Glutamatergic neuron (in vitro differentiated cells): ENCODE measurements around the gene AMPD3. TPM values are rescaled to one million over a fixed set of nuclear protein-coding genes. Genes with fewer than 3 reads are reported as not detected.

Experiments used
- DNase-seq: peaks from one replicate; pipeline ENCODE4 v3.0.0; 2022
- H3K27ac Mint-ChIP-seq: one replicate; pipeline ENCODE4 v1.8.0; 2020; ENCODE audit warnings: mild to moderate bottlenecking, mixed read lengths, inconsistent platforms; ENCODE audit not compliant: unreplicated experiment
- H3K27me3 Mint-ChIP-seq: one replicate; pipeline ENCODE4 v1.8.0; 2020; ENCODE audit warnings: mild to moderate bottlenecking, moderate library complexity, mixed read lengths, inconsistent platforms; ENCODE audit not compliant: unreplicated experiment
- H3K36me3 Mint-ChIP-seq: one replicate; pipeline ENCODE4 v1.8.0; 2020; ENCODE audit warnings: mild to moderate bottlenecking, mixed read lengths, inconsistent platforms; ENCODE audit not compliant: unreplicated experiment
- H3K4me1 Mint-ChIP-seq: one replicate; pipeline ENCODE4 v1.8.0; 2020; ENCODE audit warnings: mild to moderate bottlenecking, low read depth, mixed read lengths, inconsistent platforms; ENCODE audit not compliant: unreplicated experiment
- H3K4me3 Mint-ChIP-seq: one replicate; pipeline ENCODE4 v1.8.0; 2020; ENCODE audit warnings: mild to moderate bottlenecking, mixed read lengths, inconsistent platforms; ENCODE audit not compliant: unreplicated experiment
- H3K9me3 Mint-ChIP-seq: one replicate; pipeline ENCODE4 v1.8.0; 2020; ENCODE audit warnings: mild to moderate bottlenecking, moderate library complexity, mixed read lengths, inconsistent platforms; ENCODE audit not compliant: unreplicated experiment
- CTCF ChIP-seq: fragments of 200-600 bp; sonication (generic); IDR thresholded peaks from one replicate; pipeline ENCODE4 v1.5.0; 2021; ENCODE audit not compliant: partially characterized antibody, unreplicated experiment
- total RNA-seq: library from RNA; stranded (reverse); fragmentation: NEBNext Ultra II Directional; extraction: Animal tissue kit (Norgen Biotek cat#: 25700); gene quantifications from one replicate; pipeline ENCODE4 v1.2.1, GENCODE V29; 2021; ENCODE audit not compliant: unreplicated experiment

Gene AMPD3
- total RNA-seq, 1 donor from 2014 or later: 0.44 TPM

DNA sequence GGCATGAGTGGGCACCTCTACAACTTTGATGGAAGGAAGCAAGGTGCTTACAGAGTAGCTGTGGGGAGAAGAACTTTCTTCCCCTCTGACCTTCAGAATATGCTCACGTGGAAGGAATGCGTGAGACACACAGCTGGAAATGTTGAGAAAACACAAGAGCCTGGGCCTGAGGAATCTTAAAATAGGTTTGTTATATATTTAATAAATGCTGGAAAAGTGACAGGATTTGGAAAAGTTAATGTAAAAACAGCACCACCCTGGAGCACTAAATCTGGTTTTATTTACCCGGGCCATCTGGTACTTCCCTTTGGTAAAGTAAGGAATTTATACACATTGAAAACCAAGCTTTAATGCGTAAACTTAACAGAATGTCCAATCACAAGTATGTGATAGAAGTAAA lies 14.0 kb upstream of the AMPD3 start:
- DNase-seq: no peak
- H3K4me1 Mint-ChIP-seq: peaks cover 18% of the 10 kb centered on the region
- no peak overlapping the region for H3K4me3 Mint-ChIP-seq
- TF ChIP-seq CTCF: no peak
- H3K9me3 Mint-ChIP-seq: peaks cover 2% of the 10 kb centered on the region
- no peaks in the 10 kb centered on the region for H3K36me3 Mint-ChIP-seq
- no peak overlapping the region for H3K27ac Mint-ChIP-seq
- H3K27me3 Mint-ChIP-seq: peaks cover 2% of the 10 kb centered on the region

- H3K27ac Mint-ChIP-seq: no peak overlapping the region
- H3K4me3 Mint-ChIP-seq: no peak overlapping the region
- H3K36me3 Mint-ChIP-seq: no peaks in the 10 kb centered on the region
- H3K4me1 Mint-ChIP-seq: peaks cover 18% of the 10 kb centered on the region
- H3K27me3 Mint-ChIP-seq: peaks cover 2% of the 10 kb centered on the region
- peaks cover 2% of the 10 kb centered on the region for H3K9me3 Mint-ChIP-seq
- no peak for DNase-seq
- no peak for TF ChIP-seq CTCF
Observed at GRCh38 chr11:10441652-10442503, 13.2 kb upstream of the AMPD3 start.

GRCh38 chr11:10443152-10443551 lies 11.9 kb upstream of the AMPD3 start:
- H3K36me3 Mint-ChIP-seq: no peaks in the 10 kb centered on the region
- no peak for DNase-seq
- no peak overlapping the region for H3K27ac Mint-ChIP-seq
- no peak overlapping the region for H3K4me3 Mint-ChIP-seq
- peaks cover 2% of the 10 kb centered on the region for H3K27me3 Mint-ChIP-seq
- TF ChIP-seq CTCF: no peak
- H3K4me1 Mint-ChIP-seq: peaks cover 18% of the 10 kb centered on the region
- H3K9me3 Mint-ChIP-seq: peaks cover 2% of the 10 kb centered on the region

DNA sequence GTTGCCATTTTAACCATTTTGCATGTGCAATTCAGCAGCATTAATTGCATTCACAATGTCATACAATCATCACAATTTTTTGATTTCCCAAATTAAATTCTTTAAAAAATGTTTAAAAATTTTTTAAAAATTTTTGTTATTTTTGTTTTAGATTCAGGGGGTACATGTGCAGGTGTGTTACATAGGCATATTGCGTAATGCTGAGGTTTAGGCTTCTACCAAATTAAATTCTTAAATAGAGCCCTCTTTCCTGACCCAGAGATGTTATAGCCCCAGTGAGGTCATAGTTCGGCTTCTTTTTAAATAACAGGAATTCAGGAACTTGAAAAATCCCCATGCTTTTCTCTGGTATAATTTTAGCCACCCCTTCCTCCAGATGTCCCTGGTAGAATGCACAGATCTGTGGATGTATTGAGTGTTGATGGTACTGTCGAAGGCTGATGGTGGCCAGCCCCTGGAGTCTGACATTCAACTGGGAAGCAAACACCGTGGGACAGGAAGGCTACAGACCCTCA lies 11.3 kb upstream of the AMPD3 start:
- peaks cover 2% of the 10 kb centered on the region for H3K9me3 Mint-ChIP-seq
- H3K4me3 Mint-ChIP-seq: peak overlapping the region; percentile 3
- peaks cover 2% of the 10 kb centered on the region for H3K27me3 Mint-ChIP-seq
- TF ChIP-seq CTCF: no peak
- DNase-seq: no peak
- H3K36me3 Mint-ChIP-seq: no peaks in the 10 kb centered on the region
- H3K4me1 Mint-ChIP-seq: peaks cover 18% of the 10 kb centered on the region
- H3K27ac Mint-ChIP-seq: no peak overlapping the region

DNA sequence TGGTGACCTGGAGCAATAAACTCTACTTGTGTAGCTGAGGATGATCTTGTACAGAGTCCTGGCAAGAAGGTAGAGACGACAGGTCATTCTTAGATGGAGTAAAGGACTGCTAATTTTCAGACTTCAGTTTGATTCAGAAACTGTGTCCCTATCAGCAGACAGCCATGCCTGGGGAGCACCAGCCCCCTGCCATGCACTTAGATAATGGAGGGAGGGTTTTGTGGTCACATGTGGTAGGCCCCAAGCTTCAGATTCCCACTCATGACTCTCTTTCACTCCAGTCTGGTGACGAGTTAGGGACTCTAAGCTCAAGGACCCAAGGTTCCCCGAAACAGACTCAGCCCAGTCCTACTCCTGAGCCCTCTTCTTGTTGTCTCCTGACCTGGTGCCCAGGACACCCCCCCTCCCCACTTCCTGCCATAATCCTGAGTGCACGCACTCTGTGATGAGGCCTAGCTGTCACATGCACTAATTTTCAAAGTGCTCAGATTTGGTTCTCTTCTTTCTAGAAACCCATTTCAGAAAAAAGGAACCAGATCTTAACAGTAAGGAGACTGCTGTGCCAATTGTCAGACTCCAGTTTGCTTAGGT lies 10.2 kb upstream of the AMPD3 start:
- peaks cover 12% of the 10 kb centered on the region for H3K4me1 Mint-ChIP-seq
- H3K36me3 Mint-ChIP-seq: peaks cover 2% of the 10 kb centered on the region
- no peak overlapping the region for H3K27ac Mint-ChIP-seq
- no peak for TF ChIP-seq CTCF
- peaks cover 4% of the 10 kb centered on the region for H3K9me3 Mint-ChIP-seq
- no peak for DNase-seq
- no peak overlapping the region for H3K4me3 Mint-ChIP-seq
- H3K27me3 Mint-ChIP-seq: peaks cover 5% of the 10 kb centered on the region
